HFFc6 (cell line): ENCODE measurements around the gene SH3BP5. TPM values are rescaled to one million over a fixed set of nuclear protein-coding genes. Genes with fewer than 3 reads are reported as not detected.

Experiments used
- DNase-seq: peaks from one replicate; pipeline ENCODE4 v3.0.0-alpha.2; 2018
- H3K27ac Mint-ChIP-seq: 2 replicates; pipeline ENCODE4 v1.8.0; 2020; ENCODE audit warnings: mild to moderate bottlenecking, mixed read lengths
- H3K27me3 Mint-ChIP-seq: 2 replicates; pipeline ENCODE4 v1.8.0; 2021; ENCODE audit warnings: mild to moderate bottlenecking, moderate library complexity, mixed read lengths; ENCODE audit not compliant: insufficient read depth
- H3K36me3 Mint-ChIP-seq: 2 replicates; pipeline ENCODE4 v1.8.0; 2021; ENCODE audit warnings: low read depth, mixed read lengths
- H3K4me1 Mint-ChIP-seq: 2 replicates; pipeline ENCODE4 v1.8.0; 2020; ENCODE audit warnings: low read depth, mixed read lengths
- H3K4me3 Mint-ChIP-seq: 2 replicates; pipeline ENCODE4 v1.8.0; 2020; ENCODE audit warnings: mild to moderate bottlenecking, moderate library complexity, mixed read lengths
- H3K9me3 Mint-ChIP-seq: 2 replicates; pipeline ENCODE4 v1.8.0; 2020; ENCODE audit warnings: mild to moderate bottlenecking, mixed read lengths
- CTCF ChIP-seq: fragments of 200-600 bp; sonication (generic); IDR thresholded peaks from 2 replicates; pipeline ENCODE4 v1.5.0; 2021; ENCODE audit warnings: antibody characterized with exemption, mild to moderate bottlenecking
- total RNA-seq, 6 experiments: library from RNA; stranded (reverse); fragmentation: NEBNext Ultra II Directional; extraction: Animal tissue kit (Norgen Biotek cat#: 25700); gene quantifications; 2 replicates in 1 of 6; 3 replicates in 5 of 6; pipeline ENCODE4 v1.2.3, GENCODE V29; 2021

The SH3BP5 gene
- total RNA-seq, 6 experiments from 2014 or later = 10.8 to 14.2 (median 11.9) TPM

GRCh38 chr3:15339001-15339400 is 6.6 kb upstream of the SH3BP5 start:
- H3K27ac Mint-ChIP-seq = no peak overlapping the region
- no peaks in the 10 kb centered on the region for H3K9me3 Mint-ChIP-seq
- no peaks in the 10 kb centered on the region for H3K36me3 Mint-ChIP-seq
- peaks cover 14% of the 10 kb centered on the region for H3K27me3 Mint-ChIP-seq
- no peak for DNase-seq
- TF ChIP-seq CTCF = no peak
- H3K4me1 Mint-ChIP-seq = peaks cover 26% of the 10 kb centered on the region
- no peak overlapping the region for H3K4me3 Mint-ChIP-seq

GRCh38 chr3:15337963-15338362 is 5.6 kb upstream of the SH3BP5 start:
- H3K27ac Mint-ChIP-seq = no peak overlapping the region
- H3K9me3 Mint-ChIP-seq = no peaks in the 10 kb centered on the region
- no peak for TF ChIP-seq CTCF
- peaks cover 6% of the 10 kb centered on the region for H3K27me3 Mint-ChIP-seq
- no peak overlapping the region for H3K4me3 Mint-ChIP-seq
- peaks cover 33% of the 10 kb centered on the region for H3K4me1 Mint-ChIP-seq
- no peak for DNase-seq
- no peaks in the 10 kb centered on the region for H3K36me3 Mint-ChIP-seq

GRCh38 chr3:15336057-15336456 is 3.7 kb upstream of the SH3BP5 start:
- H3K27me3 Mint-ChIP-seq = peaks cover 4% of the 10 kb centered on the region
- no peak for DNase-seq
- no peak for TF ChIP-seq CTCF
- H3K27ac Mint-ChIP-seq = no peak overlapping the region; the same call in 1 of the 2 replicates
- no peaks in the 10 kb centered on the region for H3K36me3 Mint-ChIP-seq
- peaks cover 41% of the 10 kb centered on the region for H3K4me1 Mint-ChIP-seq
- no peak overlapping the region for H3K4me3 Mint-ChIP-seq
- H3K9me3 Mint-ChIP-seq = no peaks in the 10 kb centered on the region

- Mint-ChIP-seq H3K4me3 (no peak overlapping the region), H3K4me1 (peaks cover 45% of the 10 kb centered on the region), H3K27me3 (peaks cover 6% of the 10 kb centered on the region), H3K36me3 (peaks cover 5% of the 10 kb centered on the region), H3K27ac (no peak overlapping the region), H3K9me3 (no peaks in the 10 kb centered on the region)
- DNase-seq = no peak
- no peak for TF ChIP-seq CTCF
Measured at GRCh38 chr3:15333956-15334263, 1.5 kb upstream of the SH3BP5 start.

- H3K4me1 Mint-ChIP-seq = peaks cover 45% of the 10 kb centered on the region
- H3K27ac Mint-ChIP-seq = no peak overlapping the region
- no peak for TF ChIP-seq CTCF
Measured at GRCh38 chr3:15333099-15333955, 941 bp upstream of the SH3BP5 start.

More at GRCh38 chr3:15333099-15333955, 941 bp upstream of the SH3BP5 start:
- Mint-ChIP-seq H3K4me3 (peak overlapping the region; percentile 32; the same call in 1 of the 2 replicates), H3K36me3 (peaks cover 5% of the 10 kb centered on the region), H3K27me3 (peaks cover 6% of the 10 kb centered on the region), H3K9me3 (no peaks in the 10 kb centered on the region)
- no peak for DNase-seq
